SK-N-SH (cell line): ENCODE measurements around the gene BAIAP3. TPM values are rescaled to one million over a fixed set of nuclear protein-coding genes. Genes with fewer than 3 reads are reported as not detected.

Experiments used
- CTCF ChIA-PET: fragments of 300-600, 350-600 bp; formaldehyde crosslinking; extraction: SDS; loops from one replicate; lab custom pipeline; 2021; lab: Yijun Ruan, JAX
- POLR2A ChIA-PET: fragments of 350-600 bp; sonication (Branson Sonifier 250); formaldehyde crosslinking; extraction: SDS; loops from one replicate; lab custom pipeline; 2020; ENCODE audit warnings: antibody characterized with exemption, inconsistent platforms; lab: Yijun Ruan, JAX
- DNase-seq: peaks from one replicate; pipeline ENCODE4 v3.0.0; 2012
- H2AFZ ChIP-seq: fragments of 200-600 bp; sonication (generic); 2 replicates; pipeline ENCODE4 v1.8.1; 2016; ENCODE audit warnings: antibody characterized with exemption, mild to moderate bottlenecking, low read depth
- H3F3A ChIP-seq: fragments of 200-600 bp; sonication (generic); replicated peaks from 2 replicates; pipeline ENCODE3; 2016; ENCODE audit warnings: antibody characterized with exemption, mild to moderate bottlenecking; ENCODE audit not compliant: insufficient read depth
- H3K27ac ChIP-seq, 2 experiments: fragments of 200-500 bp in 1 of 2; fragments of 200-600 bp in 1 of 2; sonication (Bioruptor generic) in 1 of 2; sonication (generic), shearing (Covaris generic) in 1 of 2; 2 replicates each; pipeline versions ENCODE4 v1.5.1 to v1.6.1; 2014 to 2016; ENCODE audit warnings: low read depth in 2 of 2, inconsistent platforms in 1 of 2, low read length in 1 of 2, mild to moderate bottlenecking in 1 of 2, mixed read lengths in 1 of 2
- H3K27me3 ChIP-seq: fragments of 200-600 bp; sonication (generic), shearing (Covaris generic); 2 replicates; pipeline ENCODE4 v1.6.1; 2016; ENCODE audit warnings: mixed run types; ENCODE audit not compliant: insufficient read depth
- H3K36me3 ChIP-seq, 2 experiments: fragments of 200-500 bp in 1 of 2; fragments of 200-600 bp in 1 of 2; sonication (Bioruptor generic) in 1 of 2; sonication (generic) in 1 of 2; replicated peaks in 1 of 2; 2 replicates each; pipeline versions ENCODE3 to v1.5.1; 2014 to 2016; ENCODE audit warnings: low read length in 1 of 2, mild to moderate bottlenecking in 1 of 2; ENCODE audit not compliant: insufficient read depth in 2 of 2, control insufficient read depth in 1 of 2
- H3K4me1 ChIP-seq, 2 experiments: fragments of 200-500 bp in 1 of 2; fragments of 200-600 bp in 1 of 2; sonication (Bioruptor generic) in 1 of 2; sonication (generic), shearing (Covaris generic) in 1 of 2; 2 replicates each; pipeline versions ENCODE4 v1.5.1 to v1.6.1; 2014 to 2016; ENCODE audit warnings: low read depth in 1 of 2, low read length in 1 of 2, mixed run types in 1 of 2; ENCODE audit not compliant: insufficient read depth in 2 of 2, control insufficient read depth in 1 of 2
- H3K4me2 ChIP-seq: fragments of 200-600 bp; sonication (generic), shearing (Covaris generic); 2 replicates; pipeline ENCODE4 v1.6.1; 2017; ENCODE audit warnings: mixed run types
- H3K4me3 ChIP-seq, 2 experiments: fragments of 200-500 bp in 1 of 2; fragments of 200-600 bp in 1 of 2; sonication (Bioruptor generic) in 1 of 2; sonication (generic), shearing (Covaris generic) in 1 of 2; 2 replicates each; pipeline versions ENCODE4 v1.5.1 to v1.8.1; 2014 to 2016; ENCODE audit warnings: low read depth in 2 of 2, inconsistent platforms in 1 of 2, low read length in 1 of 2, mild to moderate bottlenecking in 1 of 2, mixed read lengths in 1 of 2, moderate library complexity in 1 of 2
- H3K79me2 ChIP-seq: fragments of 200-600 bp; sonication (generic); 2 replicates; pipeline ENCODE4 v1.8.1; 2017; ENCODE audit warnings: mild to moderate bottlenecking; ENCODE audit not compliant: insufficient read depth
- H3K9ac ChIP-seq: fragments of 200-600 bp; sonication (generic); 2 replicates; pipeline ENCODE4 v1.6.1; 2017; ENCODE audit warnings: mixed run types
- H3K9me2 ChIP-seq: fragments of 200-600 bp; sonication (generic); 2 replicates; pipeline ENCODE4 v1.6.1; 2017; ENCODE audit warnings: mixed run types
- H3K9me3 ChIP-seq: fragments of 200-600 bp; sonication (generic); 2 replicates; pipeline ENCODE4 v1.6.1; 2017; ENCODE audit warnings: mixed run types, mild to moderate bottlenecking, moderate library complexity
- H4K20me1 ChIP-seq: fragments of 200-600 bp; sonication (generic); 2 replicates; pipeline ENCODE4 v1.6.1; 2017; ENCODE audit warnings: mild to moderate bottlenecking, mixed run types; ENCODE audit not compliant: insufficient read depth
- CHD2 ChIP-seq: fragments of 150-350 bp; IDR thresholded peaks from 2 replicates; pipeline ENCODE4 v1.6.1; 2018; ENCODE audit warnings: low read length; ENCODE audit not compliant: partially characterized antibody
- CTCF ChIP-seq: fragments of 200-600 bp; sonication (generic); IDR thresholded peaks from 2 replicates; pipeline ENCODE4 v1.6.1; 2017; ENCODE audit warnings: antibody characterized with exemption, mild to moderate bottlenecking, moderate library complexity
- EZH2phosphoT487 ChIP-seq: fragments of 200-600 bp; sonication (generic); IDR thresholded peaks from 2 replicates; pipeline ENCODE4 v1.6.1; 2017; ENCODE audit warnings: low read depth, mixed run types, mild to moderate bottlenecking, antibody characterized with exemption, moderate library complexity, borderline replicate concordance
- FOSL2 ChIP-seq: IDR thresholded peaks from 2 replicates; pipeline ENCODE4 v1.4.0; 2012; ENCODE audit warnings: low read depth, mild to moderate bottlenecking, moderate library complexity, borderline replicate concordance
- FOXJ3 ChIP-seq: sonication (generic); formaldehyde crosslinking; IDR thresholded peaks from 2 replicates; pipeline ENCODE4 v1.5.1; 2020; ENCODE audit warnings: mild to moderate bottlenecking, missing genetic modification reagents
- FOXM1 ChIP-seq: IDR thresholded peaks from 2 replicates; pipeline ENCODE4 v1.4.0; 2012; ENCODE audit warnings: low read depth, mild to moderate bottlenecking
- GABPA ChIP-seq: IDR thresholded peaks from 2 replicates; pipeline ENCODE4 v1.4.0; 2012; ENCODE audit warnings: low read depth, mild to moderate bottlenecking
- IRF3 ChIP-seq: fragments of 150-350 bp; IDR thresholded peaks from 2 replicates; pipeline ENCODE4 v1.6.1; 2016; ENCODE audit warnings: mild to moderate bottlenecking, low read depth, low read length
- MAX ChIP-seq: IDR thresholded peaks from 2 replicates; pipeline ENCODE4 v1.4.0; 2012; ENCODE audit warnings: low read depth
- MXI1 ChIP-seq: IDR thresholded peaks from 2 replicates; pipeline ENCODE4 v1.6.1; 2012; ENCODE audit warnings: mild to moderate bottlenecking, low read depth, low read length, improper control_type of control experiment
- NFIC ChIP-seq: IDR thresholded peaks from 2 replicates; pipeline ENCODE4 v1.4.0; 2012; ENCODE audit warnings: borderline replicate concordance
- NRF1 ChIP-seq: IDR thresholded peaks from 2 replicates; pipeline ENCODE4 v1.6.1; 2012; ENCODE audit warnings: low read depth, mild to moderate bottlenecking, low read length
- REST ChIP-seq: IDR thresholded peaks from 2 replicates; pipeline ENCODE4 v1.6.1; 2012; ENCODE audit warnings: mild to moderate bottlenecking, low read depth, low read length, moderate library complexity
- RXRA ChIP-seq: IDR thresholded peaks from 2 replicates; pipeline ENCODE4 v1.4.0; 2012; ENCODE audit warnings: low read depth, mild to moderate bottlenecking, borderline replicate concordance
- SIN3A ChIP-seq: IDR thresholded peaks from 2 replicates; pipeline ENCODE4 v1.6.1; 2012; ENCODE audit warnings: low read depth, mild to moderate bottlenecking, low read length, moderate library complexity, borderline replicate concordance
- TCF12 ChIP-seq: IDR thresholded peaks from 2 replicates; pipeline ENCODE4 v1.4.0; 2012
- USF1 ChIP-seq: IDR thresholded peaks from 2 replicates; pipeline ENCODE4 v1.4.0; 2012; ENCODE audit warnings: low read depth, borderline replicate concordance
- USF2 ChIP-seq: fragments of 150-350 bp; IDR thresholded peaks from 2 replicates; pipeline ENCODE4 v1.6.1; 2017; ENCODE audit warnings: antibody characterized with exemption, low read length, low read depth, borderline replicate concordance
- YY1 ChIP-seq: IDR thresholded peaks from 2 replicates; pipeline ENCODE4 v1.4.0; 2012; ENCODE audit warnings: low read depth, mild to moderate bottlenecking
- WGBS: methylation state at CpG from one replicate; pipeline ENCODE4 v1.1.6; 2017; ENCODE audit warnings: low lambda C conversion rate; 5-methylcytosine and 5-hydroxymethylcytosine counted together
- polyA plus RNA-seq, 3 experiments: library from polyadenylated mRNA; depleted of rRNA; stranded (reverse); fragments of >200 nt; gene quantifications; 2 replicates each; pipeline ENCODE4 v1.2.3, GENCODE V29; 2012

BAIAP3 gene
- polyA plus RNA-seq, 1 of the 3 experiments (the other 2 are of a cell fraction), result 1.1 TPM

GRCh38 chr16:1355591-1355990 is 22.1 kb downstream of the BAIAP3 start:
- Histone ChIP-seq H3K4me2 (no peak overlapping the region), H2AFZ (no peak overlapping the region), H3K9me3 (no peaks in the 10 kb centered on the region), H3K36me3 (peaks cover 0 to 4% of the 10 kb centered on the region in 2 experiments), H3K27me3 (no peaks in the 10 kb centered on the region), H3K79me2 (peaks cover 83% of the 10 kb centered on the region), H4K20me1 (peaks cover 32% of the 10 kb centered on the region; the same call in 1 of the 2 replicates), H3K4me3 (no peak overlapping the region), H3F3A (peaks cover 5% of the 10 kb centered on the region), H3K27ac (no peak overlapping the region), H3K4me1 (peaks cover 0 to 10% of the 10 kb centered on the region in 2 experiments; a peak in 2 of 4 replicates), H3K9ac (no peak overlapping the region), H3K9me2 (no peaks in the 10 kb centered on the region)
- WGBS, result 86% methylated on average over 13 of the region's 15 CpGs
- CTCF ChIA-PET, result interaction anchor here (0.7 to 1.2 kb wide), 2 partner anchors 8 to 55 kb away, joined by 3 read pairs; no protein-coding TSS in a partner anchor
- POLR2A ChIA-PET, result no interaction called here
- DNase-seq, result no peak
- TF ChIP-seq CTCF, result no peak
- TF ChIP-seq SIN3A, result no peak
- no peak for TF ChIP-seq FOXM1
- TF ChIP-seq TCF12, result no peak
- TF ChIP-seq YY1, result no peak
- no peak for TF ChIP-seq FOXJ3
- no peak for TF ChIP-seq MAX
- TF ChIP-seq CHD2, result no peak
- no peak for TF ChIP-seq NRF1
- no peak for TF ChIP-seq GABPA
- no peak for TF ChIP-seq FOSL2
- no peak for TF ChIP-seq REST
- no peak for TF ChIP-seq USF1
- no peak for TF ChIP-seq RXRA
- no peak for TF ChIP-seq IRF3
- no peak for TF ChIP-seq USF2
- no peak for TF ChIP-seq MXI1
- TF ChIP-seq NFIC, result no peak
- TF ChIP-seq EZH2phosphoT487, result no peak
